Neural cell (in vitro differentiated cells): ENCODE results near the gene CANX. TPM values are rescaled to one million over a fixed set of nuclear protein-coding genes. Genes with fewer than 3 reads are reported as not detected.

Experiments
- H2AFZ ChIP-seq: fragments of 200-600, 300-800 bp; sonication (generic), shearing (Covaris generic); 2 replicates; pipeline ENCODE4 v1.6.0; 2014; ENCODE audit warnings: low read depth, mild to moderate bottlenecking, antibody characterized with exemption, low read length, moderate library complexity
- H3F3A ChIP-seq: fragments of 200-600 bp; shearing (Covaris generic); 2 replicates; pipeline ENCODE4 v1.6.1; 2016; ENCODE audit warnings: mild to moderate bottlenecking, moderate library complexity, mixed read lengths, antibody characterized with exemption, low read length; ENCODE audit not compliant: insufficient read depth, poor library complexity, severe bottlenecking
- H3K27ac ChIP-seq: fragments of 200-600, 300-800 bp; sonication (generic), shearing (Covaris generic); 2 replicates; pipeline ENCODE4 v1.5.1; 2014; ENCODE audit warnings: mild to moderate bottlenecking, low read length, moderate library complexity
- H3K27me3 ChIP-seq: fragments of 300-800, 200-600 bp; sonication (generic), shearing (Covaris generic); 2 replicates; pipeline ENCODE4 v1.6.0; 2014; ENCODE audit warnings: mild to moderate bottlenecking, low read depth, low read length, moderate library complexity; ENCODE audit not compliant: insufficient read depth
- H3K36me3 ChIP-seq: fragments of 300-800, 200-600 bp; sonication (generic), shearing (Covaris generic); 2 replicates; pipeline ENCODE4 v1.5.1; 2014; ENCODE audit warnings: mild to moderate bottlenecking, antibody characterized with exemption, low read length, moderate library complexity; ENCODE audit not compliant: insufficient read depth
- H3K4me2 ChIP-seq: fragments of 300-800, 200-600 bp; sonication (generic), shearing (Covaris generic); 2 replicates; pipeline ENCODE4 v1.6.0; 2014; ENCODE audit warnings: mild to moderate bottlenecking, low read length
- H3K4me3 ChIP-seq: fragments of 300-800, 200-600 bp; sonication (generic), shearing (Covaris generic); 2 replicates; pipeline ENCODE4 v1.5.1; 2014; ENCODE audit warnings: mild to moderate bottlenecking, low read length, moderate library complexity
- H3K79me2 ChIP-seq: fragments of 200-600 bp; shearing (Covaris generic); replicated peaks from 2 replicates; pipeline ENCODE4 v1.6.0; 2014; ENCODE audit warnings: mild to moderate bottlenecking, low read length, moderate library complexity; ENCODE audit not compliant: insufficient read depth
- H3K9ac ChIP-seq: fragments of 300-800, 200-600 bp; sonication (generic), shearing (Covaris generic); 2 replicates; pipeline ENCODE4 v1.6.1; 2016; ENCODE audit warnings: mild to moderate bottlenecking, low read length, mixed read lengths
- H3K9me2 ChIP-seq: fragments of 200-600 bp; shearing (Covaris generic); 2 replicates; pipeline ENCODE4 v1.6.1; 2016; ENCODE audit warnings: mild to moderate bottlenecking, low read length, mixed read lengths; ENCODE audit not compliant: insufficient read depth
- H3K9me3 ChIP-seq: fragments of 200-600, 300-800 bp; sonication (generic), shearing (Covaris generic); 2 replicates; pipeline ENCODE4 v1.6.1; 2016; ENCODE audit warnings: mild to moderate bottlenecking, mixed run types, low read length, moderate library complexity, mixed read lengths
- H4K20me1 ChIP-seq: fragments of 200-600 bp; shearing (Covaris generic); 2 replicates; pipeline ENCODE4 v1.6.1; 2016; ENCODE audit warnings: mild to moderate bottlenecking, mixed run types; ENCODE audit not compliant: insufficient read depth
- EP300 ChIP-seq: fragments of 450-650 bp; conservative IDR thresholded peaks from 2 replicates; pipeline ENCODE4 v1.6.1; 2014; ENCODE audit warnings: antibody characterized with exemption, mild to moderate bottlenecking, moderate library complexity; ENCODE audit not compliant: poor library complexity, severe bottlenecking
- EZH2 ChIP-seq: fragments of 200-600, 300-800 bp; shearing (Covaris generic), sonication (generic); IDR thresholded peaks from 2 replicates; pipeline ENCODE4 v1.6.1; 2014; ENCODE audit warnings: antibody characterized with exemption, low read length, borderline replicate concordance, mild to moderate bottlenecking; ENCODE audit not compliant: insufficient read depth, poor library complexity, severe bottlenecking
- MXI1 ChIP-seq: fragments of 450-650 bp; conservative IDR thresholded peaks from 2 replicates; pipeline ENCODE4 v1.6.1; 2014; ENCODE audit warnings: antibody characterized with exemption, mild to moderate bottlenecking; ENCODE audit not compliant: poor library complexity, severe bottlenecking
- polyA plus RNA-seq: library from polyadenylated mRNA; depleted of rRNA; stranded (reverse); fragments of >200 nt; gene quantifications from 2 replicates; pipeline ENCODE4 v1.2.3, GENCODE V29; 2014
- TF ChIP-seq, protein P1 (sequence below): IDR thresholded peaks from 2 replicates; pipeline ENCODE4 v1.6.1; 2012; ENCODE audit warnings: borderline replicate concordance
- TF ChIP-seq, protein P2 (sequence below): fragments of 450-650 bp; IDR thresholded peaks from 2 replicates; pipeline ENCODE4 v1.5.1; 2014; ENCODE audit warnings: antibody characterized with exemption, mild to moderate bottlenecking, moderate library complexity; ENCODE audit not compliant: poor library complexity, severe bottlenecking

CANX gene
- polyA plus RNA-seq, 1 donor from 2014 or later, result 232 TPM

DNA sequence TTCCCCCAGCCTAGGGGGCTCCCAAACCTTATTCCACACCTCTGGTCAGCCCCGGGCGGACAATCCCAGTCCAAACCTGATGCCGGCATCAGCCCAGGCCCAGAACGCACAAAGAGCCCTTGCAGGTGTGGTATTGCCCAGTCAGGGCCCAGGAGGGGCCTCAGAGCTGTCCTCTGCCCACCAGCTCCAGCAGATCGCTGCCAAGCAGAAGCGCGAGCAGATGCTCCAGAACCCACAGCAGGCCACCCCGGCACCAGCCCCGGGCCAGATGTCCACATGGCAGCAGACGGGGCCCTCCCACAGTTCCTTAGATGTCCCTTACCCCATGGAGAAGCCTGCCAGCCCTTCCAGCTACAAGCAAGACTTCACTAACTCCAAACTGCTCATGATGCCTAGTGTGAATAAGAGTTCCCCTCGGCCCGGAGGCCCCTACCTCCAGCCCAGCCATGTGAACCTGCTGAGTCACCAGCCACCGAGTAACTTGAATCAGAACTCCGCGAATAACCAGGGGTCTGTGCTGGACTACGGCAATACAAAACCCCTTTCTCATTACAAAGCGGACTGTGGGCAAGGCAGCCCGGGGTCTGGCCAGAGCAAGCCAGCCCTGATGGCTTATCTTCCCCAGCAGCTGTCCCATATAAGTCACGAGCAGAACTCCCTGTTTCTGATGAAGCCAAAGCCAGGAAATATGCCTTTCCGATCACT is 67.4 kb downstream of the CANX start:
- Histone ChIP-seq H3K4me2 (no peak overlapping the region), H3K27ac (no peak overlapping the region), H3F3A (no peaks in the 10 kb centered on the region), H3K27me3 (no peaks in the 10 kb centered on the region), H2AFZ (no peak overlapping the region), H3K9me3 (no peaks in the 10 kb centered on the region), H3K9me2 (no peaks in the 10 kb centered on the region), H3K79me2 (peaks cover 24% of the 10 kb centered on the region), H3K9ac (no peak overlapping the region), H3K36me3 (peaks cover 4% of the 10 kb centered on the region), H3K4me3 (no peak overlapping the region), H4K20me1 (peaks cover 2% of the 10 kb centered on the region)
- TF ChIP-seq EZH2 (no peak), EP300 (no peak), MXI1 (no peak)
- TF ChIP-seq, protein P1, sequence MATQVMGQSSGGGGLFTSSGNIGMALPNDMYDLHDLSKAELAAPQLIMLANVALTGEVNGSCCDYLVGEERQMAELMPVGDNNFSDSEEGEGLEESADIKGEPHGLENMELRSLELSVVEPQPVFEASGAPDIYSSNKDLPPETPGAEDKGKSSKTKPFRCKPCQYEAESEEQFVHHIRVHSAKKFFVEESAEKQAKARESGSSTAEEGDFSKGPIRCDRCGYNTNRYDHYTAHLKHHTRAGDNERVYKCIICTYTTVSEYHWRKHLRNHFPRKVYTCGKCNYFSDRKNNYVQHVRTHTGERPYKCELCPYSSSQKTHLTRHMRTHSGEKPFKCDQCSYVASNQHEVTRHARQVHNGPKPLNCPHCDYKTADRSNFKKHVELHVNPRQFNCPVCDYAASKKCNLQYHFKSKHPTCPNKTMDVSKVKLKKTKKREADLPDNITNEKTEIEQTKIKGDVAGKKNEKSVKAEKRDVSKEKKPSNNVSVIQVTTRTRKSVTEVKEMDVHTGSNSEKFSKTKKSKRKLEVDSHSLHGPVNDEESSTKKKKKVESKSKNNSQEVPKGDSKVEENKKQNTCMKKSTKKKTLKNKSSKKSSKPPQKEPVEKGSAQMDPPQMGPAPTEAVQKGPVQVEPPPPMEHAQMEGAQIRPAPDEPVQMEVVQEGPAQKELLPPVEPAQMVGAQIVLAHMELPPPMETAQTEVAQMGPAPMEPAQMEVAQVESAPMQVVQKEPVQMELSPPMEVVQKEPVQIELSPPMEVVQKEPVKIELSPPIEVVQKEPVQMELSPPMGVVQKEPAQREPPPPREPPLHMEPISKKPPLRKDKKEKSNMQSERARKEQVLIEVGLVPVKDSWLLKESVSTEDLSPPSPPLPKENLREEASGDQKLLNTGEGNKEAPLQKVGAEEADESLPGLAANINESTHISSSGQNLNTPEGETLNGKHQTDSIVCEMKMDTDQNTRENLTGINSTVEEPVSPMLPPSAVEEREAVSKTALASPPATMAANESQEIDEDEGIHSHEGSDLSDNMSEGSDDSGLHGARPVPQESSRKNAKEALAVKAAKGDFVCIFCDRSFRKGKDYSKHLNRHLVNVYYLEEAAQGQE, result no peak

DNA sequence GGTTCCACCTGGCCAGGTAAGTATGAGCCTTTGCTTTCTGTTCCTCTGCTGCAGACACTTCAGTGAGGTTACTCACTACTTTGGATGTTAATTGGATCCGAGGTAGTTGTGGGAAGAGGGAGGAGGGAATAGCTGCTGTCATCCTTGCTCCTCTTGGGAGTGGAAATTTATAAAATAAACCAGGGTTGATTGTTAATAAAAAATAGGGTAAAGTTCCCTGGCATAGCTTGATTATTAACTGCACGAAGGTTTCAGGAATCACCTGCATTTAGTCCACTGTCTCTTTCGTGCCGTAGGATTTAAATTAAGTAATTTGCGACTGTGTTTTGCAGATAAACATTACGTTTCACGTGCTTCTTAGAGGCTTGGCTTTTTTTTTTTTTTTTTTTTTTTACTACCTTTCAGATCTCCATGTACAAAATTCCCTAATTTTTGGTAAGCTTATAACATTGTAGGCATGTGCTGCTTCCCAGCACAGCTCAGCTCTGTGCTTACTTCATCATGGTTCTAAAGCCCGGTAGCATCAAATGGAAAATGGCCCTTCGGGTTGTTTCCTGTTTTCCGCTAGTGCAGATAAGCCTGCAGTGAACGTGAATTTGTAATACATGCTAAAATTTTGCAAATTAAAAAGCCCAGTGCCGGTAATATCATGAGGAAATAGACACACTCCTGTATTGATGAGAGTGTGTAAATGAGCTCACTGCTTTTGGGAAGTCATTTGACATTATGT is 68.1 kb downstream of the CANX start:
- TF ChIP-seq EZH2, result no peak
- TF ChIP-seq, protein P2, sequence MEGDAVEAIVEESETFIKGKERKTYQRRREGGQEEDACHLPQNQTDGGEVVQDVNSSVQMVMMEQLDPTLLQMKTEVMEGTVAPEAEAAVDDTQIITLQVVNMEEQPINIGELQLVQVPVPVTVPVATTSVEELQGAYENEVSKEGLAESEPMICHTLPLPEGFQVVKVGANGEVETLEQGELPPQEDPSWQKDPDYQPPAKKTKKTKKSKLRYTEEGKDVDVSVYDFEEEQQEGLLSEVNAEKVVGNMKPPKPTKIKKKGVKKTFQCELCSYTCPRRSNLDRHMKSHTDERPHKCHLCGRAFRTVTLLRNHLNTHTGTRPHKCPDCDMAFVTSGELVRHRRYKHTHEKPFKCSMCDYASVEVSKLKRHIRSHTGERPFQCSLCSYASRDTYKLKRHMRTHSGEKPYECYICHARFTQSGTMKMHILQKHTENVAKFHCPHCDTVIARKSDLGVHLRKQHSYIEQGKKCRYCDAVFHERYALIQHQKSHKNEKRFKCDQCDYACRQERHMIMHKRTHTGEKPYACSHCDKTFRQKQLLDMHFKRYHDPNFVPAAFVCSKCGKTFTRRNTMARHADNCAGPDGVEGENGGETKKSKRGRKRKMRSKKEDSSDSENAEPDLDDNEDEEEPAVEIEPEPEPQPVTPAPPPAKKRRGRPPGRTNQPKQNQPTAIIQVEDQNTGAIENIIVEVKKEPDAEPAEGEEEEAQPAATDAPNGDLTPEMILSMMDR, result no peak
- Histone ChIP-seq H3K27me3 (no peaks in the 10 kb centered on the region), H3K36me3 (peaks cover 8% of the 10 kb centered on the region), H3K79me2 (peaks cover 24% of the 10 kb centered on the region), H3K4me3 (no peak overlapping the region), H3F3A (no peaks in the 10 kb centered on the region), H3K4me2 (no peak overlapping the region), H3K9me2 (no peaks in the 10 kb centered on the region), H2AFZ (no peak overlapping the region), H4K20me1 (peaks cover 2% of the 10 kb centered on the region), H3K27ac (no peak overlapping the region), H3K9me3 (no peaks in the 10 kb centered on the region), H3K9ac (no peak overlapping the region)
